Stimulated activated memory B cell treated with anti-CD40 and anti-IgM and Interleukin-4, amounts not matched to agents 10 μg/mL and 1 μg/mL and 100 μg/mL, for 72 hours (primary cell): ENCODE measurements around the gene TMEM185B.

Experiments used
- ATAC-seq: fragments of 150-1000 bp; cut with Tn5 transposase; 2 replicates; pipeline ENCODE4 v1.10.0; 2021
- H3K27ac Mint-ChIP-seq: one replicate; pipeline ENCODE4 v1.8.0; 2022; ENCODE audit warnings: mild to moderate bottlenecking, mixed read lengths
- H3K27me3 Mint-ChIP-seq: one replicate; pipeline ENCODE4 v1.8.0; 2022; ENCODE audit warnings: mixed read lengths
- H3K36me3 Mint-ChIP-seq: one replicate; pipeline ENCODE4 v1.8.0; 2022; ENCODE audit warnings: mixed read lengths
- H3K4me1 Mint-ChIP-seq: one replicate; pipeline ENCODE4 v1.8.0; 2022; ENCODE audit warnings: mixed read lengths
- H3K4me3 Mint-ChIP-seq: one replicate; pipeline ENCODE4 v1.8.0; 2022; ENCODE audit warnings: mild to moderate bottlenecking, moderate library complexity, mixed read lengths
- H3K9me3 Mint-ChIP-seq: one replicate; pipeline ENCODE4 v1.8.0; 2022; ENCODE audit warnings: mixed read lengths

TMEM185B gene

GRCh38 chr2:120177973-120178372 lies 45.2 kb downstream of the TMEM185B start:
- no peaks in the 10 kb centered on the region for H3K36me3 Mint-ChIP-seq

DNA sequence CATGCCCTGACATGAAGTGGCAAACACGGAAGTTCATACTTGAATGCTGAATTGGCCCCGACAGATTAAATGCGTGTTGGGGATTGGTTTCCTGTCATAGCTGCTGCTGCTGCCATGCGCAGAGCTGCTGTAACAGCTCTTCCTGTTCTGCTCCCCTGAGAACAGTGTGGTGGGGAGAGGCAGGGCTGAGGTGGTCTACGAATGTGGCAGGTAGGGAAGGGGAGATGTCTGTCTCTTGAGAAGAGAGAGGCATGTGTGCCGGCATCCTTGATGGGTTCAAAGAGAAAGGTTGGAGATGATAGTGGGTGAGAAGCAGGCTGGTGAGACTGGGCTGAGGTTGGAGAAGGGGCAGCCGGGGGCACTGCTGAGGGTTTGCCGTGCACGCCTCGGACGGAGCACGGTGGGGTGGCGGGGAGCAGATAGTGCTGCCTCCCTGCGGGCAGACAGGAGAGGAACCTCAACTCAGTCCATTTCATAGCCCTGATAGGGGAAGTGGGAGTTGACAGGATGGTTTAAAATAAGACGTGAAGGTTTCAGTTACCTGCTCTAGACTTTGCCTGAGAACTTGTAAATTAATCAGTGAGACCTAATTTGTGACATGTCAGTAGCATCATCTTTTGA lies 46.1 kb downstream of the TMEM185B start:
- H3K36me3 Mint-ChIP-seq = no peaks in the 10 kb centered on the region
- peak; percentile 99 for ATAC-seq
- peak overlapping the region; percentile 88 for H3K4me3 Mint-ChIP-seq

More at GRCh38 chr2:120177973-120178372, 45.2 kb downstream of the TMEM185B start:
- ATAC-seq = no peak
- Mint-ChIP-seq H3K4me3 (no peak overlapping the region), H3K9me3 (no peaks in the 10 kb centered on the region), H3K27ac (peak overlapping the region; percentile 89), H3K27me3 (no peaks in the 10 kb centered on the region), H3K4me1 (peaks cover 28% of the 10 kb centered on the region)

DNA sequence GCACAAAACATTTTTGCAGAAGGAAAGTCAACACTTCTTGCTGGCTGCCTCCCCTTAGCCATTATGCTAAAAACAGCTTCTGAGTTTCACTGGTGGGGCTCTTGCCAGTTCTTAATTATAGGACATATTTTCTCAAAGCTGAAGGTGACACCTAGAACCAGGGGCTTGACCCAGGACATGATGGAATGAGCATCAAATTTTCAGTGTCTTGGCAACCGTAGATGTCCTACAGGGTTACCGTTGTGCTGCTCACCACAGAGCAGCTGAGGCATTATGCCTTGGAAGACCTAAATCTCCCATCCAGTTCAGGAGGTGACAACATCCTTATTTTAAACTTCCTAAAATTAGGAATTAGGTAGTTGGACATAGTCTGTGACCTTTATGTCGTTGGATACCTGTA lies 46.7 kb downstream of the TMEM185B start:
- no peak for ATAC-seq
- H3K4me3 Mint-ChIP-seq = no peak overlapping the region
- peaks cover 5% of the 10 kb centered on the region for H3K36me3 Mint-ChIP-seq
- H3K27ac Mint-ChIP-seq = peak overlapping the region; percentile 89
- H3K9me3 Mint-ChIP-seq = no peaks in the 10 kb centered on the region
- H3K27me3 Mint-ChIP-seq = no peaks in the 10 kb centered on the region
- peaks cover 19% of the 10 kb centered on the region for H3K4me1 Mint-ChIP-seq

More for the DNA sequence above, 46.1 kb downstream of the TMEM185B start:
- H3K4me1 Mint-ChIP-seq = peaks cover 25% of the 10 kb centered on the region
- no peaks in the 10 kb centered on the region for H3K9me3 Mint-ChIP-seq
- no peaks in the 10 kb centered on the region for H3K27me3 Mint-ChIP-seq
- H3K27ac Mint-ChIP-seq = peak overlapping the region; percentile 89

DNA sequence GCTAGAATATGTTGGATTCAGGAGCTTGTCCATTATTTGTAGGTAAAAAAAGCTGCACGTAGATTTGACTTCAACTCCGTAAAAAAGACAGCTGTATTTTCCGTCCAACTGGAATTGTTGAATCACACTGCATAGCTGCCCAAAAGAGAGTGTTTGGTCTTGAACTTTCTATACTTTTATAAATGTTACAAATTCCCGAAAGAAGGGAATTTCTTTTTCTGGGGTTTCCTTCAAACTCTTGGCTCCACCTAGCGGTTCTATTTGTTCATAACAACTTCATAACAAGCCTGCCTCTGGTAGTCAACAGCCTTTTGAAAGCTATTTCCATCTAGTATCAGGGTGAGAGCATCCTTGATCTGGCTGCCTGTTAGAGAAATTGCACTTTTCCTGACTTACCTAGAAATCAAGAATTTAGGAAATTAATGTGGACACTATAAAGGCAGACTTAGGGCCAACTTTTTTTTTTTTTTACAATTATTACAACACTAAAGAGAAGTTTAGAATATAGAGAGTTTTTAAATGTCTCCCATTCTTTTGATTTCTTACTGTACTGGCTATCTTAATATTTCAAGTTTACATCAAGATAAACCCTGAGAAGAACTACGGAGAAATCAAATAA lies 48.1 kb downstream of the TMEM185B start:
- H3K4me3 Mint-ChIP-seq = no peak overlapping the region

More for the DNA sequence above, 48.1 kb downstream of the TMEM185B start:
- Mint-ChIP-seq H3K27ac (no peak overlapping the region), H3K36me3 (peaks cover 6% of the 10 kb centered on the region), H3K27me3 (no peaks in the 10 kb centered on the region), H3K9me3 (no peaks in the 10 kb centered on the region), H3K4me1 (peaks cover 19% of the 10 kb centered on the region)
- ATAC-seq = no peak
